Measurements from ENCODE around the gene MYO18B.

Gene MYO18B

DNA sequence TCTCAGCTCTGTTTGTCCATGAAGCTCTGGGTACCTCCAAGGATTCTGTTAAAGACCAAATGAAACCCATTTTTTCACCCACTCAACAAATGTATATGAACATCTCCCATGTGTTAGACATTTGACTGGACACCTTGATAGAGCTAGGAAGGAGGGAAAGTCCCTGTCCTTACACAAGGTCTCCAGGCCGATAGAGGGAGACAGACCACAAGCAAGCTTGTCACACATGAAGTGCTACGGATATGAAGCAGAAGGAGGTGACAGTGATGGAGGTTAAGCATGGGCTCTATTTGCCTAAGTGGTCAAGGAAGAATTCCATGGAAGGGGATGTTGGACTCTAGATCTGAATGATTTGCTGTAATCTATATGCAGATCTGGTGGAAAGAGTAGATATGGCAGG, 138.5 kb downstream of the MYO18B start:
- DNase-seq (ENCODE audit: low read depth), result no peak

DNA sequence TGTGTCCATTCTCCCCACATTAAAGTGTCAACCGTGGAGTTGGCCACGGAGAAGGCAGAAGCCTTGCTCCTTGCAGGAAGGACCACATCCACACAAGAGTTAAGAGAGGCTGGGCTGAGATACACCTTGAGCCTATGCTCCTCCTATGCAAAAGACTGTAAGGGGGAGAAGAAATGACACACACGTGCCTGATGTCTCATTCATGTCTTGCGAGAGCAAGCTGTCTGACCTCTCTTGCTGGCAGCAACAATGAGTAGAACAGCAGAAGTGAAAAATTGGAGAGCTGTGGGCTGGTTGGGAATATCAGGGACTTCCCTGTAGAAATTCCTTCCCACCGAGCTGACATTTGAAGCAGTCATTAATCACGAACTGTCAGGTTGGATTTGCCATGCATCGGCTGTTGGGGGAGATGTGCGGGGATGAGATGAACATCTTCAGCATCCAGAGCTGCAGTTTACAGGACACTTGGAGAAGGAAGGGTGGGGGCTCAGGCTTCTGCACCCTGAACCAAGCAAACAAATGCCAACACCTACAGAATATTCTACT, 139.3 kb downstream of the MYO18B start:
- DNase-seq (ENCODE audit: low read depth), result no peak
- H3K4me3 ChIP-seq (ENCODE audit: low read depth, low read length), result no peak overlapping the region

More for the DNA sequence above, 138.5 kb downstream of the MYO18B start:
- no peak overlapping the region for H3K4me3 ChIP-seq (ENCODE audit: low read depth, low read length)

DNA sequence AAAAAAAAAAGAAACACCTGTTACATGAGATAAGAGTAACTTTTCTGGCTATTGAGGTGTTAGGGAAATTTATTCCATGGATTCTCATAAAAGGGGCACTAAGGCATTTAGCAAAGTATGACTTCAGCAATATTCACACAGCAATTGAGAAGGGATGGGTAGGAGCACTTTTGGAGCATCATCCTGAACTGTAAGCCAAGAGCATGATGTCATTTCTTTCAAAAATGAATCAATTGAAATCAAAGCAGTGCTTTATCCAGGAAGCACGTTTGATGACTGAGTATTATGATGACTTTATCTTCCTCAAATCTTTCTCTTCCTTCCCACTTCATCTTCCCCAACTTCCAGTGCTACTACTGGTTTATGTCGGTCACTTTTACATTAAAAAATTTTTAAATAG, 140.4 kb downstream of the MYO18B start:
- no peak overlapping the region for H3K4me3 ChIP-seq (ENCODE audit: low read depth, low read length)
- no peak for DNase-seq (ENCODE audit: low read depth)

DNA sequence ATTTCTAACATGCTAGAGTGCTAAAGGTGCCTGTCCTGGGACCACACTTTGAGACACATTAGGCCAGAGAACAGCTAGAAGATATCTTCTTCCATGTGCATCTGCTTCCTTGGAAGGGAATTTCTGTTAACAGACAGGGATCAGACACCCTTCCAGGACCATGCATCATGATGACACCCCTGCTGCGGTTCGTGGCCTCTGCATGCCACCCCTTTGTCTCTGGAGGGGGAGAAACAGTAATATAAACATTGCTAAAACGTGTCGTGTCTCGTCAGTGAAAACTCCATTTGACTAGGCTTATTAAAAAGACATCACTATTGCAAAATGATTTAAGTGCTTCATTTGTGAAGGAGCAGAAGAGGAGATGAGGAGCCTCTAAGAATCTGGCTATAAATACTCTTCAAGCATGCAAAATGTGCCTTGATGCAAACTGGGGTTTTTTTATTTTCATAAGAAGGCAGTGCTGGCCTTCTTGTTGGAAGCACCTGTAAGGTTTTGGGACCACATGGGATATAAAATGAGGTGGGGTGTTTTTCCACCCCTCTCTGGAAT, 141.6 kb downstream of the MYO18B start:
- no peak overlapping the region for H3K4me3 ChIP-seq (ENCODE audit: low read depth, low read length)
- no peak for DNase-seq (ENCODE audit: low read depth)

DNA sequence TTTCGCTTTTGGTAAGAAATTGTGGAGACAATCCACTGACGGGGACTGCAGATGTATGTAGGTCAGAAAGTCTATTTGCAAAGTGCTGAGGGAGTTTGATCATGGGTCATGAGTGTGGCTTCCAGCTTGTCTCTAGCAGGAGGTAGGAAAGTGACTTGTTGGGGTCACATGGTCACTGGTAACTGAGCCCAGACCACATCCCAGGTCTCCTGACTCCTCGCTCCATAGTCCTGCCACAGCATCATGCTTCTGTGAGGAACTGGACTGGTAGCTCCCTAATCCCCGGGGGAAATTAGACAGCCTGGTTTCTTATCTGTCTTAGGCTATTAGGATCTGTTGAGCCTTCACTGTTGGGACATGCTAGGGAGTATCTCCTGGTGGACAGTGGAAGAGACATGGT, 142.1 kb downstream of the MYO18B start:
- no peak overlapping the region for H3K4me3 ChIP-seq (ENCODE audit: low read depth, low read length)
- no peak for DNase-seq (ENCODE audit: low read depth)

DNA sequence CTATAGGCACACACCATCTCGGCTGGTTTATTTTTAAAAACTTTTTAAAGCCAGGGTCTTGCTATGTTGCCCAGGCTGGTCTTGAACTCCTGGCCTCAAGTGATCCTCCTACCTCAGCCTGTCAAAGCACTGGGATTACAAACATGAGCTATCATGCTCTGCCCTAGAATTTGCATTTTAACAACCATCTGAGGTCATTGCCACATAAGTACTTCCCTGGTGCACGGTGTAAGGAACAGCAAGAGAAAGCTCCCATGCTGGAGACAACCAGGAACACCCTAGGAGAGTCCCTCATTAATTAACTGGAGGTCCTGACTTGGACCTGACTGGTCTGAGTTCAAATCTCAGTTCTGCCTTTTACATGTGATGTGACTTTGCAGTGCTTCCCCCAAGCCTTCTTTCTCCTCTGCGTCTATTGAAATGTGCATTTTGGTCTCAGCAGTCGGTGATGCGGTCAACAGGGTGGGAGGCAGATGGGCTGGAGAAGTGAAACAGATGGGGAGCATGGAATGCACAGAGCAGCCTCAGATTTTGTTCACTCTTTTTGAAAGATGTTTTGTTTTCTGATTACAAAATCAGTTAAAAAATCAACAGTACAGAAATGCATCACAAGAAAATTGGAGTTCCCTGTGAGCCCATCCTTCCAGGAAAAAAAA, 146.5 kb downstream of the MYO18B start:
- no peak overlapping the region for H3K4me3 ChIP-seq (ENCODE audit: low read depth, low read length)

DNA sequence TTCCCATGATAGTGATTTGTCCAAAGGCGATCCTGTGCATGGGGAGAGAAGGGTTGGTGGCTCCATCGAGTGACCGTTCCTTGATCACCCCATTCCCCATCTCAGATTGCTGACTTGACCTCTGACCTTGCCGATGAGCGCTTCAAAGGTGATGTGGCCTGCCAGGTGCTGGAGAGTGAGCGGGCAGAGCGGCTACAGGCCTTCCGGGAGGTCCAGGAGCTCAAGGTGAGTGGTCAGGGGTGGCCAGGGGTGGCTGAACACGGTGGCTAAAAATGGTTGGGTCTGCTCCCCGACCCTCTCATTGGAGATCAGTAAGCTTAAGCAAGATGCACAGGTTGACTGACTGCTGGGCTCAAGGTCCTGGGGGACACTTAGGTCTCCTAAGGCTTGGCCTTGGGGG, 148.7 kb downstream of the MYO18B start:
- no peak overlapping the region for H3K4me3 ChIP-seq (ENCODE audit: low read depth, low read length)
- DNase-seq (ENCODE audit: low read depth), result no peak

More for the DNA sequence above, 146.5 kb downstream of the MYO18B start:
- no peak for DNase-seq (ENCODE audit: low read depth)

DNA sequence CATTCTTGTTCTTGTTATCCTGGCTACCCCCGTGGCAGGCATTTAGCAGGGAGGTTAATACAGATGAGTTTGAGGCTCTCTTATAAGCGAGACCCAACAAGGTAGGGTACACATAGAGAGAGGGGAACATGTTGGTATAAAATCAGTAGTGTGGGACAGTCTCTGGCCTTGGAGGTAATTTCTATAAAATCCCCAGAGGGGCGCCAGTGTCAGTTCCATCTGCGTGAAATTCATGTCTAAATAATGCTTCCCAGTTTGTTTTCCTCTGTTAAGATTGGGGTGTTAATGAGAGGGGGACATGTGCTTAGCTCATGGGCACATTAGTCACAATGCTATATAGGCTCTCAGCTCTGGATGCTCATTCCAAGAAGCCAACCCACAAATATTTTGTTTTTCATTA, 150.7 kb downstream of the MYO18B start:
- no peak for DNase-seq (ENCODE audit: low read depth)
- H3K4me3 ChIP-seq (ENCODE audit: low read depth, low read length), result no peak overlapping the region

DNA sequence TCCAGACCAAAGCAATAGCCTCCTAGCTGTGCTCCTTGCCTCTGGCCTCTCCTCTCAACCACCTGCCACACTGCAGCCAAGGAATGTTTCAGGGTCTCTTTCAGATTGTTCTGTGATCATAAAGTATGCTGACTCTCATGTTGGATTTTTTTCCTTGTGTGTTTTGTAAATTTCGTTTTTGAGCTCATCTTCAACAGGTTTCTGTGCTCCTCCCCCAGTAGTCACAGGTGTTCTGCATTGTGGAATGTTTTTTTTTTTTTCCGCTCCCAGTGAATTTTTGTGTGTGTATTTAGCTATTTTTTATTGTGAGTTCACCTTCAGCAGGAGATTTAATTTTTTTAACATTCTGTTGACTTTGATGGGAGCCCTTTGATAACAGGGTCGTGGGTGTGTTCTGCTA, 153.7 kb downstream of the MYO18B start:
- no peak for DNase-seq (ENCODE audit: low read depth)
- H3K4me3 ChIP-seq (ENCODE audit: low read depth, low read length), result no peak overlapping the region

DNA sequence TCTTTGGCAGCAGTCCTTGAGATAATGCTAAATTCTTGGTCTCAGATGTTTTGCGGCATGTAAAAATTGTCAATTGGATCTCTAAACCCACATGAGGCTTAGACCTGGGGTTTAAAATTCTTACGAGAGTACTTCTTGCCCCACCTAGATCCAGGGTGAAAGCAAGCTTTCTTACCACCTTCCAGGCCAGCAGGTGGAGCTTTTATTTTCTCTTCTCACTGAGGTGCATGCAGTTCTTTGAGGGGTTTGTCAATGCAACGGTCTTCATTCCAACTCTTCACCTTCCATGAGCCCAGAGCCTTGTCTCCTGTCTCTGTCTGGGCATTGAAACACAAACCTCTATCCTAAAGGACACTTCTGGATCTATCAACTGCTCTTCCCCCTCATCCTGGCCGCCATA, 154.1 kb downstream of the MYO18B start:
- DNase-seq (ENCODE audit: low read depth), result no peak
- no peak overlapping the region for H3K4me3 ChIP-seq (ENCODE audit: low read depth, low read length)

DNA sequence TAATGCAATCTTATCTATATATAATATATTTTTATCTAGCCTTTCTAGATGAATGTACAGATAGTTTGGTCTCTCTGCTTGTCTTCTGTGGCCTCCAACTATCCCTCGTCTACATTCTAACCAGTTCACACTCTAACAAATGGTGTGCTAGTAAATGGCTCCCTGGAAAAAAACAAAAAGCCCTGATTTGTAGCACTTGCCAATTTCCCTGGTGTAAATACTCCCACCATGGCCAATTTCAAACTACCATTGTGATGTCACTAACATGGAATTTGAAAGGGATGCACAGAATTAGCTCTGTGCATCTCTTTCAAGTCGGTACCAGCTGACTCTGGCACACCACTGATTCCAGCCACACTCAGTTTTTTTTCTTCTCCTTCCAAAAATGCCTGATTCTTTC, 154.6 kb downstream of the MYO18B start:
- no peak overlapping the region for H3K4me3 ChIP-seq (ENCODE audit: low read depth, low read length)
- no peak for DNase-seq (ENCODE audit: low read depth)

DNA sequence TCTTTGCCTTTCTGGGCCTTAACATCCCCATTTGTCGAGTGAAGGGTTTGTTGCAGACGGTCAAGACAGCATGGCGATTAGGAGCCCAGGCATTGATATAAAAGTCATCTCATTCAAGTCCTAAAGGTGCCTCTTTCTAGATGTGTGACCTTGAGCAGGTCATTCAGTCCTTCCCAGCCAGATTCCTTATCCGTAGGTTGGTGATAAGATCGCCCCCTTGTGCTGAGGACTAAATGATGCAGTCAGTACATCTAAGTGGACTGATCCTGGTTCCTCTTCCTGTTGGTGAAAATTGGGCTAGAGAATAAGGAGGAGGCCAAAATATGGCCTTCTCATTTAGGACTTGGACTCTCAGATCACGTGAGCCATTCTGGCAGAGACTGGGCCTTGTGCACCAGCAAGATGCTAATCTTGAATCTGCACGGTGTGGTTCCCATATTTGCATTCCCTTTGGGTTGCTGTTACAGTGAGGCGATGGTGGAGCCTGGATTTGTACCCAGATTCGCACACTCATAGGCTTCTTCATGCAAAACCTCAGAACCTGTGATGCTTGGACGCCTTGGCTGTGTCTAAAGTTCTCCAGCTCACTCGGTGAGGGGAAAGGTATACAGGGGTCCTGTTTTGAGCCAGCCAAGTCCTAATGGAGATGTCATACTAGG, 156.8 kb downstream of the MYO18B start:
- H3K4me3 ChIP-seq (ENCODE audit: low read depth, low read length), result no peak overlapping the region
- DNase-seq (ENCODE audit: low read depth), result no peak

DNA sequence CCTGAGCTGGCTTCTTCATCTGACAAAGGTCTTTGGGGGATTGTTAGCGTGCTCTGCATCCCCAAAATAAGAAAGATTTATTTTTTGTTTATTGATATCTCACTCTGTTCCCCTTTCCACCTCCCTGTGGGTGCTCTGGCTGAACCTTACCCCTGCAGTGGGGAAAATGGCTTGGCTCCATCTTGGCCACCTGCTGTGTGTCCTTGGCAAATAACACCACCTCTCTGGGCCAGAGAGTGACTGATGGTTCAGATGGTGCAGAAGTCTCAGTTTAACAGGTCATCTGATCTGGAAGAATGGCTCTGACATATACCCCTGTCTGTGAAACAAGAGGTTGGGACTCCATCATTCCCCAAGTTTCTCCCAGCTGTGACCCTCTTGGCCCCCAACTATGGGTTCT, 157.6 kb downstream of the MYO18B start:
- no peak for DNase-seq (ENCODE audit: low read depth)
- no peak overlapping the region for H3K4me3 ChIP-seq (ENCODE audit: low read depth, low read length)

DNA sequence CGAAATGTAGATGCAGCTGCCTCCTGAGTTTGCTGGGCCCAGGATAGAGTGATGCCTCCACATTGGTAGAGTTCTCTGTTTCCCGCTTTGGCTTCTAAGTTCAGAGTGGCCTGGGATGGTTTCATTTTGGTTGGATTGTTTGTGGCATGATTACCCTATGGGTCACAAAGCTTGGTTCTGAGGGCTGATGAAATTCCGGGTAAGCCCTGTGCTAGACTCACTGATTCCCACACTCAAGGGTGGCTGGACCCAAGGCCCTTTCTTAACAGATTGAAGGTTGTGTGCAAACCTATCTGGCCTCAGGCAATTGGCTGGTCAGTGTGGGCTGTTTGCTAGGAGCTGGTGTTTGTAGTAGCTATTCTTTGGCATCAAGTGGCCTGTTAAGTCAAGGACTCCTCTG, 158.4 kb downstream of the MYO18B start:
- no peak for DNase-seq (ENCODE audit: low read depth)
- H3K4me3 ChIP-seq (ENCODE audit: low read depth, low read length), result no peak overlapping the region

DNA sequence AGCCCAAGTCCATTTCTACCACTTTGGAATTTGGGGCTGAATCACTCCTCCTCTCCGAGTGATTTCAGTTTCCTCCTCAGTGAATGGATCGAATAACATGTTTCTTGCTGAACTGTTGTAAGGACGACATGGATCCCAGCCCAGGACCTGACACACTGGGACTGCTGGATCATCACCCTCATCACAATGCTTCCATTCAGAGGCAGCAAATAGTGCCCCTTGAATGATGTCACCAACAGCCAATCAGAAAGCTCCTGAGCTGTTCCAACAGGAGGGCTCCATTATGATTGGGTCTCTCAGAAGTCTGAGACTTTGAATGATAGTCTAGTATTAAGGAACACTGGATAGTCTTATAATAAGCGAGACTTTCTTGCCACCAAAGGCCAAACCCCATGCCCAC, 158.9 kb downstream of the MYO18B start:
- H3K4me3 ChIP-seq (ENCODE audit: low read depth, low read length), result no peak overlapping the region
- DNase-seq (ENCODE audit: low read depth), result no peak

DNA sequence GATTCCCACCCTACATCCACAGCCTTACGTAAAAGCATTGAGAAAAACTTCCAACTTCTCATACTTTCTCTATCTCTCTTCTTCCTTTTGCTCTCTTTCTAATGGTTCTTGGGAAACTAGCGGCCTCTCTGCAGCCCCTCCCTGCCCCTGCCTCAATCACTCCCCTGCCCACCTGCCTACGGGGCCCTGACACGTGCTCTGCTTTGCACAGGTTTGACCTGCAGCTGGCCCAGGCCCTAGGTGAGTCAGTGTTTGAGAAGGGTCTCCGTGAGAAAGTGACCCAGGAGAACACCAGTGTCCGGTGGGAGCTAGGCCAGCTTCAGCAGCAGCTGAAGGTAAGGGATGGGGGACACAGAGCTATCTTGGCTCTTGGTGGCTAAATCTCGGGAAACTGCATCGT, 160.4 kb downstream of the MYO18B start:
- DNase-seq (ENCODE audit: low read depth), result no peak
- H3K4me3 ChIP-seq (ENCODE audit: low read depth, low read length), result no peak overlapping the region

DNA sequence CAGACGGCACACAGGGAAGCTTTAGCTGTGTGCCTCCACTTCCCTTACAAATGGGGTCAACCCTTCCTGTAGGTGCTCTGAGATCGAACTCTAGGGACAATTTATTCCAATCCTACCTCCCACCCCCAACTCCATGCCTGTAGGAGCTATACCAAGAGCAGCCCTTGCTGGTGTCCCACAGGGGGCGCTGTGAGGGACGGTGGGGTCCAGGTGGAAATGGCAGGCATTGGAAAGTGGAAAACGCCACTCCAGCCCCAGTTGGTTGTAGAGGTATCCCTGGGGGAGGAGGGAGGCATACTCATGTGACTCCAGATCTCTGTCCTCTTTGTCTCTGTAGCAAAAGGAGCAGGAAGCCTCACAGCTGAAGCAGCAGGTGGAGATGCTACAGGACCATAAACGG, 161.3 kb downstream of the MYO18B start:
- no peak overlapping the region for H3K4me3 ChIP-seq (ENCODE audit: low read depth, low read length)
- DNase-seq (ENCODE audit: low read depth), result no peak

DNA sequence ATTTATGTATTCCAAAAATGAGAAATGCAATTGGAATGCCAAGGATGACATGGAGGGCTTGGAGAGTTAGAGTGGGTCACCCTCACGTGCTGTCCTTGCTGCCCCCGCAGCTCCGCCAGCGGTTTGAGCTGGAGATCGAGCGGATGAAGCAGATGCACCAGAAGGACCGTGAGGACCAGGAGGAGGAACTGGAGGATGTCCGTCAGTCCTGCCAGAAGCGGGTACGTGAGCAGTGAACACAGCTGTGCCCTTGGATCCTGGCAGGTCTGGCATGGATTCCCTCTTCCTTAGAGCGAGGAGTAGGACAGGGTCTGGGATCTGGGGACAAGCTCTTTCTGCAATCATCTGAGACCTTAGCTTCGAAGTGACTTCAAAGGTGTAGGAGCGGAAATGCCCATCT, 166.2 kb downstream of the MYO18B start:
- no peak overlapping the region for H3K4me3 ChIP-seq (ENCODE audit: low read depth, low read length)
- DNase-seq (ENCODE audit: low read depth), result no peak

DNA sequence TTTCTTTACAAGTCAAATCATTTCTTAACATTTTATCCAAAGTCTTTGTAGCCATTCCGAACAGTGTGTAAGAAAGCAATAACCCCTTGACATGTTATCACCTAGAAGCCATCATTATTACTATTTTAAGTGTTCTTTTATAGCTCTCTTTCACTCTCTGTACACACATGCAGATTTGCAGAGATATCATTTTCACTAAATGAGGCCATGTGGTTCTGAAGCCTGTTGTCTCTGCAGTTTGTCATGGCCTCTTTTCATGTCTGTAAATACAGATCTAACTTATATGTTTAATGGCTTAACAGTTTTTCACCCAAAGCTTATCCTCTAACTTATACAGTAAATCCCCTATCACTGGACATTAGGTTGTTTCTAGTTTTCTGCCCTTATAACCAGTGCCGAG, 166.8 kb downstream of the MYO18B start:
- no peak overlapping the region for H3K4me3 ChIP-seq (ENCODE audit: low read depth, low read length)

DNA sequence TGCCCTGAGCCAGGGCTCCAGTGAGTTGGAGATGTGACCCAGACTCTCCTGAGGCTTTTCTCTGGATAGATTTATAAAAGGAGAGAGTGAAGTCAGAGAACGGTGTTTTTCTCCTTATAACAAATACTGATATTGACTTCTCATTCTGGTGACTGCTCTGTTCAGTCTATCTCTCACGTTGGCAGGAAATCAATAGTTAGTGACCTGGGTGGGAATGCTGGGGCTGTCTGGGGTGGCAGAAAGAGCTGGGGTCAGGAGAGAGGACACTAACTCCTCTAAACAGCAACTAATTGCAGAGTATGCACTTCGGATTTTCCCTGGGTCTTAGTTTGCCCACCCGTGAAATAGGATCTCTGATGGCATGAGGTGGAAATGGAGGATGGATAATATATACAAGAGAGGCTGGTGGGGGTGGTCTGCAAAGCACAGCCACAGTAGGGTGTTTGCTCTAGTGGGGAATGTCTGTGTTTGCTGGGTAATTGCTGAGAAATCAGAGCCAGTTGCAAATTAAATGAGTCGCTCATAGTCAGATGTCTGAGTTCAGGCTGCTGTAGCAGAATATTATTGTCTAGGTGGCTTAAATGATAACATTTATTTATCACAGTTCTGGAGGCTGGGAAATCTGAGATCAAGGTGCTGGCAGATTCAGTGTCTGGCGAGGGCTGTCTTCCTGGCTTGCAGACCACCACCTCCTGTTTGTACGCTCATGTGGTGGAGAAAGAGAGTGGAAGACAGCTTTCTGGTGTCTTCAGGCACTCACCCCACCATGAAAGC, 167.8 kb downstream of the MYO18B start:
- no peak overlapping the region for H3K4me3 ChIP-seq (ENCODE audit: low read depth, low read length)
- DNase-seq (ENCODE audit: low read depth), result no peak

More for the DNA sequence above, 166.8 kb downstream of the MYO18B start:
- DNase-seq (ENCODE audit: low read depth), result no peak
